K562 (cell line): ENCODE measurements around the gene DRAXIN. TPM values are rescaled to one million over a fixed set of nuclear protein-coding genes. Genes with fewer than 3 reads are reported as not detected.
A peak's percentile ranks its signal among the peaks of the same experiment; 100 is the strongest.

Experiments used
- ATAC-seq: fragments of 200-7000 bp; cut with Tn5 transposase; 3 replicates; pipeline ENCODE4 v1.9.1; 2020; ENCODE audit warnings: moderate library complexity
- BruUV-seq: library from RNA; stranded (reverse); fragments of 400-500 nt; replicated peaks from 2 replicates; lab custom pipeline; 2021; lab: Mats Ljungman, UMichigan
- CTCF ChIA-PET: fragments of 300-600 bp; formaldehyde crosslinking; extraction: SDS; loops from one replicate; lab custom pipeline; 2021; ENCODE audit warnings: low intra/inter-chr PET ratio; lab: Yijun Ruan, JAX
- POLR2A ChIA-PET: fragments of 300-600, 350-650 bp; sonication (Branson Sonifier 250); formaldehyde crosslinking; extraction: SDS; loops from one replicate; lab custom pipeline; 2021; ENCODE audit warnings: antibody characterized with exemption, inconsistent platforms; lab: Yijun Ruan, JAX
- DNase-seq, 4 experiments: peaks; one replicate each; pipeline versions ENCODE4 v3.0.0 to v3.0.0-alpha.2; 2011 to 2018; ENCODE audit warnings: low spot score in 3 of 4, mixed read lengths in 3 of 4; ENCODE audit errors: extremely low read depth in 1 of 4
- FAIRE-seq: peaks from 2 replicates; lab custom pipeline; 2011; peaks lifted over from hg19 to GRCh38; lab: Jason Lieb, UNC
- H2AFZ ChIP-seq: 2 replicates; pipeline ENCODE4 v1.6.0; 2011; ENCODE audit warnings: low read depth, low read length, control low read depth, inconsistent platforms
- H3K27ac ChIP-seq: fragments of 200-600 bp; 3 replicates; pipeline ENCODE4 v1.8.0; 2011; ENCODE audit warnings: low read depth, mild to moderate bottlenecking, control low read depth, inconsistent platforms, low read length, moderate library complexity, mixed read lengths; ENCODE audit errors: extremely low read depth
- H3K27me3 ChIP-seq, 2 experiments: fragments of 300-600 bp in 1 of 2; 2 replicates in 1 of 2; 3 replicates in 1 of 2; pipeline versions ENCODE4 v1.6.0 to v1.8.0; 2011; ENCODE audit warnings: inconsistent platforms in 2 of 2, low read length in 2 of 2, mild to moderate bottlenecking in 1 of 2, mixed read lengths in 1 of 2, moderate library complexity in 1 of 2; ENCODE audit not compliant: control insufficient read depth in 2 of 2, insufficient read depth in 2 of 2
- H3K36me3 ChIP-seq: fragments of 300-600 bp; 3 replicates; pipeline ENCODE4 v1.8.0; 2011; ENCODE audit warnings: mild to moderate bottlenecking, low read length, inconsistent platforms; ENCODE audit not compliant: control insufficient read depth, insufficient read depth
- H3K4me1 ChIP-seq, 2 experiments: fragments of 200-600 bp in 1 of 2; replicated peaks in 1 of 2; 2 replicates in 1 of 2; 3 replicates in 1 of 2; pipeline versions ENCODE4 v1.5.1 to v1.8.0; 2011; ENCODE audit warnings: inconsistent platforms in 2 of 2, low read length in 2 of 2, mild to moderate bottlenecking in 1 of 2, mixed read lengths in 1 of 2, moderate library complexity in 1 of 2; ENCODE audit not compliant: control insufficient read depth in 2 of 2, insufficient read depth in 2 of 2
- H3K4me2 ChIP-seq: 2 replicates; pipeline ENCODE4 v1.6.1; 2011; ENCODE audit warnings: low read length, control low read depth, inconsistent platforms, mixed read lengths; ENCODE audit not compliant: insufficient read depth
- H3K4me3 ChIP-seq: fragments of 200-600 bp; sonication (generic), shearing (Covaris generic); 2 replicates; pipeline ENCODE4 v1.5.1; 2016; ENCODE audit warnings: control low read depth, inconsistent platforms
- H3K79me2 ChIP-seq: fragments of 200-600 bp; 3 replicates; pipeline ENCODE4 v1.8.0; 2011; ENCODE audit warnings: low read length, inconsistent platforms; ENCODE audit not compliant: control insufficient read depth, insufficient read depth
- H3K9ac ChIP-seq, 2 experiments: 2 replicates each; pipeline versions ENCODE4 v1.6.0 to v1.6.1; 2011; ENCODE audit warnings: low read depth in 2 of 2, low read length in 2 of 2, control low read depth in 1 of 2, inconsistent platforms in 1 of 2, mild to moderate bottlenecking in 1 of 2, mixed read lengths in 1 of 2; ENCODE audit not compliant: insufficient read depth in 1 of 2
- H3K9me1 ChIP-seq: one replicate; pipeline ENCODE4 v1.6.0; 2011; ENCODE audit warnings: inconsistent platforms, mild to moderate bottlenecking, low read length, moderate library complexity; ENCODE audit not compliant: control insufficient read depth, insufficient read depth
- H3K9me3 ChIP-seq: replicated peaks from 2 replicates; pipeline ENCODE4 v1.5.1; 2011; ENCODE audit warnings: low read depth, low read length, inconsistent platforms; ENCODE audit not compliant: control insufficient read depth, insufficient read depth
- H4K20me1 ChIP-seq: replicated peaks from 2 replicates; pipeline ENCODE4 v1.6.1; 2011; ENCODE audit warnings: low read length, inconsistent platforms, mixed read lengths; ENCODE audit not compliant: control insufficient read depth, insufficient read depth
- CREM ChIP-seq: IDR thresholded peaks from 2 replicates; pipeline ENCODE4 v1.6.1; 2014; ENCODE audit warnings: antibody characterized with exemption, low read depth
- MAFG ChIP-seq: fragments of 450-650 bp; conservative IDR thresholded peaks from 2 replicates; pipeline ENCODE4 v1.6.1; 2016; ENCODE audit warnings: missing genetic modification characterization, missing compliant biosample characterization
- MYNN ChIP-seq, 2 experiments: sonication (generic); formaldehyde crosslinking in 1 of 2; IDR thresholded peaks; 2 replicates each; pipeline versions ENCODE4 v1.5.0 to v1.6.1; 2016 to 2020; ENCODE audit warnings: antibody characterized with exemption in 1 of 2, missing genetic modification reagents in 1 of 2
- POLR2B ChIP-seq: fragments of 450-650 bp; IDR thresholded peaks from 2 replicates; pipeline ENCODE4 v1.6.1; 2018; ENCODE audit warnings: low read depth; ENCODE audit not compliant: partially characterized antibody
- POLR3A ChIP-seq: IDR thresholded peaks from 2 replicates; pipeline ENCODE4 v1.6.1; 2011; ENCODE audit warnings: borderline replicate concordance, mild to moderate bottlenecking, moderate library complexity; ENCODE audit not compliant: insufficient read length, insufficient read depth; ENCODE audit errors: extremely low read depth
- RBM22 ChIP-seq: fragments of 200-400 bp; formaldehyde crosslinking; IDR thresholded peaks from 2 replicates; pipeline ENCODE4 v1.6.1; 2018; ENCODE audit warnings: low read length, low read depth; ENCODE audit not compliant: poor library complexity, severe bottlenecking
- SRSF9 ChIP-seq: fragments of 200-400 bp; formaldehyde crosslinking; IDR thresholded peaks from 2 replicates; pipeline ENCODE4 v1.6.1; 2017; ENCODE audit warnings: low read depth, low read length, borderline replicate concordance
- ZNF589 ChIP-seq: fragments of 200-800 bp; sonication (Bioruptor generic); IDR thresholded peaks from 2 replicates; pipeline ENCODE4 v1.6.1; 2016; ENCODE audit warnings: low read depth, missing genetic modification characterization, missing compliant biosample characterization
- ZSCAN29 ChIP-seq: fragments of 450-650 bp; IDR thresholded peaks from 2 replicates; pipeline ENCODE4 v1.6.1; 2017
- WGBS: fragments of 100-300 bp; shearing (Covaris generic); methylation state at CpG from one replicate; pipeline ENCODE4 v1.1.6; 2016; ENCODE audit warnings: low coverage, mixed read lengths; ENCODE audit not compliant: insufficient coverage; ENCODE audit errors: missing lambda C conversion rate; 5-methylcytosine and 5-hydroxymethylcytosine counted together
- in situ Hi-C: fragments of 300-500 bp; cut with MboI; formaldehyde crosslinking; loops from 4 replicates; pipeline ENCODE4 v1.15.0; 2018; ENCODE audit warnings: inconsistent platforms, mixed read lengths
- intact Hi-C: fragments of 100-400 bp; cut with micrococcal nuclease; formaldehyde crosslinking; loops from 2 replicates; pipeline ENCODE4 v1.14.2; 2022
- polyA plus RNA-seq, 8 experiments: library from polyadenylated mRNA; depleted of rRNA in 4 of 8; stranded (reverse) in 5 of 8; unstranded in 3 of 8; fragments of >200 nt; fragmentation: Nextera tagmentation in 2 of 8; fragmentation: Illumina TruSeq in 1 of 8; extraction: Ambion mirVana in 2 of 8; extraction: Trizol in 1 of 8; gene quantifications; 2 replicates each; pipeline versions ENCODE4 v1.2.1 to v1.2.3, GENCODE V29; 2011 to 2014; ENCODE audit warnings: inconsistent platforms in 1 of 8, missing spikeins in 1 of 8
- total RNA-seq, 7 experiments: library from RNA; depleted of rRNA in 6 of 7; stranded (reverse); fragments of >200 nt in 6 of 7; fragmentation: Illumina TruSeq in 2 of 7; extraction: Trizol in 2 of 7; gene quantifications; 2 replicates each; pipeline versions ENCODE4 v1.2.1 to v1.2.3, GENCODE V29; 2011 to 2021; ENCODE audit warnings: low replicate concordance in 1 of 7
- TF ChIP-seq, protein P1 (sequence below): fragments of 450-650 bp; IDR thresholded peaks from 2 replicates; pipeline ENCODE4 v1.6.1; 2017; ENCODE audit warnings: antibody characterized with exemption, mild to moderate bottlenecking
- TF ChIP-seq, protein P2 (sequence below): conservative IDR thresholded peaks from 2 replicates; pipeline ENCODE4 v1.6.1; 2011; ENCODE audit warnings: low read depth, mild to moderate bottlenecking, low read length; ENCODE audit not compliant: control insufficient read depth
- TF ChIP-seq, protein P3 (sequence below): fragments of 250-450 bp; sonication (Bioruptor Pico); IDR thresholded peaks from 2 replicates; pipeline ENCODE4 v1.5.0; 2022; ENCODE audit warnings: mild to moderate bottlenecking

Gene DRAXIN
- total and polyA plus RNA-seq, 9 of the 15 experiments (the other 6 are each of a cell fraction or from before 2014, with no cell fraction given): 0.01 to 0.04 (median 0.01) TPM; not detected in 6

DNA sequence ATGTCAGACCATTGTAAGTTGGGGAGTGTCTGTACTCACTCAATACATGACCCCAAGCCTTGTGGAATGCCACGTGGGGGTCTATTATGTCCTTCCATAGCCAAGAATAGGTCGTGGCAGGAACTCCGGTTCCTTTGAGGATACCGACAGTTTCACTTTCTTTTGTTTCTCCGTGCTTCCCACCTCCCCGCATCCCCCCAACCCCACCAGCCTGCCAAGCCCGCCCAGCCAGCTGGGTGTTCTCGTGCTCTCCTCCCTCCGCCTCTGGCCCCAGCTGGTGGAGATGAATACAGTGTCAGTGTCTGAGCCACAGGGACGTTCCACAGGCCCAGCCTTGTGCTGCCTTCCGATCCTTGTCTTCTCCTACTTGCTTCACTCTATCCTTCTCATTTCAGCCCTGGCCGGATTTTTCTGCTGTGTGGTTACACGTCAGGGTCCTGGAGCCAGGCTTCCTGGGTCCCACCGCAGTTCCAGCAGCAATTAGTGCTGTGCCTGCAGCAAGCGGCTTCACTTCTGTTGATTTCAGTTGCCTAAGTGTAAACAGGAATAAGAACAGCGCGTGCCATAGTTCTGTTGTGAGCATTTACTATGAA is 40.3 kb downstream of the DRAXIN start:
- H3K4me3 ChIP-seq: peak overlapping the region; percentile 4; the same call in 1 of the 2 replicates
- peak; percentile 41 for ATAC-seq
- H4K20me1 ChIP-seq: no peaks in the 10 kb centered on the region
- peaks cover 8% of the 10 kb centered on the region for H3K79me2 ChIP-seq
- ChIA-PET CTCF (interaction anchor here (0.6 to 0.7 kb wide), 2 partner anchors 82 to 176 kb away, joined by 3 to 4 read pairs; no protein-coding TSS in a partner anchor), POLR2A (interaction anchor here (0.6 to 1.2 kb wide), 4 partner anchors 11 to 78 kb away, joined by 3 to 4 read pairs (median 3); no protein-coding TSS in a partner anchor)
- peak overlapping the region; percentile 56 to 86 for H3K9ac ChIP-seq
- H3K4me1 ChIP-seq: peaks cover 27 to 38% of the 10 kb centered on the region in 2 experiments
- peak; percentile 60 for FAIRE-seq
- peak overlapping the region; percentile 65 for H3K27ac ChIP-seq
- H3K9me1 ChIP-seq: peaks cover 5% of the 10 kb centered on the region
- peak overlapping the region; percentile 79 for H3K4me2 ChIP-seq
- peak; percentile 57 to 74 (median 60) for DNase-seq
- intact Hi-C loops: no loop called here
- no peaks in the 10 kb centered on the region for H3K9me3 ChIP-seq
- peak overlapping the region; percentile 90 for H2AFZ ChIP-seq
- H3K27me3 ChIP-seq: no peaks in the 10 kb centered on the region
- in situ Hi-C loops: no loop called here
- WGBS: 50% methylated on average over 14 of the region's 17 CpGs
- H3K36me3 ChIP-seq: no peaks in the 10 kb centered on the region
- no TSS peak for BruUV-seq
- TF ChIP-seq MYNN (IDR thresholded peaks at IDR 0.05) (peak; percentile 14; the same call in 1 of the 2 replicates), MYNN (CRISPR knock-in tag; IDR thresholded peaks at IDR 0.05) (no peak), ZNF589 (CRISPR knock-in tag) (0 out of 2 replicates have a peak, but pooled peaks have one; percentile 10), MAFG (no peak), POLR3A (no peak), ZSCAN29 (no peak), RBM22 (no peak), POLR2B (no peak), SRSF9 (no peak), CREM (0 out of 2 replicates have a peak, but pooled peaks have one; percentile 18)
- TF ChIP-seq, protein P1, sequence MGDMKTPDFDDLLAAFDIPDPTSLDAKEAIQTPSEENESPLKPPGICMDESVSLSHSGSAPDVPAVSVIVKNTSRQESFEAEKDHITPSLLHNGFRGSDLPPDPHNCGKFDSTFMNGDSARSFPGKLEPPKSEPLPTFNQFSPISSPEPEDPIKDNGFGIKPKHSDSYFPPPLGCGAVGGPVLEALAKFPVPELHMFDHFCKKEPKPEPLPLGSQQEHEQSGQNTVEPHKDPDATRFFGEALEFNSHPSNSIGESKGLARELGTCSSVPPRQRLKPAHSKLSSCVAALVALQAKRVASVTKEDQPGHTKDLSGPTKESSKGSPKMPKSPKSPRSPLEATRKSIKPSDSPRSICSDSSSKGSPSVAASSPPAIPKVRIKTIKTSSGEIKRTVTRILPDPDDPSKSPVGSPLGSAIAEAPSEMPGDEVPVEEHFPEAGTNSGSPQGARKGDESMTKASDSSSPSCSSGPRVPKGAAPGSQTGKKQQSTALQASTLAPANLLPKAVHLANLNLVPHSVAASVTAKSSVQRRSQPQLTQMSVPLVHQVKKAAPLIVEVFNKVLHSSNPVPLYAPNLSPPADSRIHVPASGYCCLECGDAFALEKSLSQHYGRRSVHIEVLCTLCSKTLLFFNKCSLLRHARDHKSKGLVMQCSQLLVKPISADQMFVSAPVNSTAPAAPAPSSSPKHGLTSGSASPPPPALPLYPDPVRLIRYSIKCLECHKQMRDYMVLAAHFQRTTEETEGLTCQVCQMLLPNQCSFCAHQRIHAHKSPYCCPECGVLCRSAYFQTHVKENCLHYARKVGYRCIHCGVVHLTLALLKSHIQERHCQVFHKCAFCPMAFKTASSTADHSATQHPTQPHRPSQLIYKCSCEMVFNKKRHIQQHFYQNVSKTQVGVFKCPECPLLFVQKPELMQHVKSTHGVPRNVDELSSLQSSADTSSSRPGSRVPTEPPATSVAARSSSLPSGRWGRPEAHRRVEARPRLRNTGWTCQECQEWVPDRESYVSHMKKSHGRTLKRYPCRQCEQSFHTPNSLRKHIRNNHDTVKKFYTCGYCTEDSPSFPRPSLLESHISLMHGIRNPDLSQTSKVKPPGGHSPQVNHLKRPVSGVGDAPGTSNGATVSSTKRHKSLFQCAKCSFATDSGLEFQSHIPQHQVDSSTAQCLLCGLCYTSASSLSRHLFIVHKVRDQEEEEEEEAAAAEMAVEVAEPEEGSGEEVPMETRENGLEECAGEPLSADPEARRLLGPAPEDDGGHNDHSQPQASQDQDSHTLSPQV: 0 out of 2 replicates have a peak, but pooled peaks have one; percentile 28
- TF ChIP-seq, protein P2, sequence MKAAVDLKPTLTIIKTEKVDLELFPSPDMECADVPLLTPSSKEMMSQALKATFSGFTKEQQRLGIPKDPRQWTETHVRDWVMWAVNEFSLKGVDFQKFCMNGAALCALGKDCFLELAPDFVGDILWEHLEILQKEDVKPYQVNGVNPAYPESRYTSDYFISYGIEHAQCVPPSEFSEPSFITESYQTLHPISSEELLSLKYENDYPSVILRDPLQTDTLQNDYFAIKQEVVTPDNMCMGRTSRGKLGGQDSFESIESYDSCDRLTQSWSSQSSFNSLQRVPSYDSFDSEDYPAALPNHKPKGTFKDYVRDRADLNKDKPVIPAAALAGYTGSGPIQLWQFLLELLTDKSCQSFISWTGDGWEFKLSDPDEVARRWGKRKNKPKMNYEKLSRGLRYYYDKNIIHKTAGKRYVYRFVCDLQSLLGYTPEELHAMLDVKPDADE: 0 out of 2 replicates have a peak, but pooled peaks have one; percentile 39
- TF ChIP-seq, protein P3, sequence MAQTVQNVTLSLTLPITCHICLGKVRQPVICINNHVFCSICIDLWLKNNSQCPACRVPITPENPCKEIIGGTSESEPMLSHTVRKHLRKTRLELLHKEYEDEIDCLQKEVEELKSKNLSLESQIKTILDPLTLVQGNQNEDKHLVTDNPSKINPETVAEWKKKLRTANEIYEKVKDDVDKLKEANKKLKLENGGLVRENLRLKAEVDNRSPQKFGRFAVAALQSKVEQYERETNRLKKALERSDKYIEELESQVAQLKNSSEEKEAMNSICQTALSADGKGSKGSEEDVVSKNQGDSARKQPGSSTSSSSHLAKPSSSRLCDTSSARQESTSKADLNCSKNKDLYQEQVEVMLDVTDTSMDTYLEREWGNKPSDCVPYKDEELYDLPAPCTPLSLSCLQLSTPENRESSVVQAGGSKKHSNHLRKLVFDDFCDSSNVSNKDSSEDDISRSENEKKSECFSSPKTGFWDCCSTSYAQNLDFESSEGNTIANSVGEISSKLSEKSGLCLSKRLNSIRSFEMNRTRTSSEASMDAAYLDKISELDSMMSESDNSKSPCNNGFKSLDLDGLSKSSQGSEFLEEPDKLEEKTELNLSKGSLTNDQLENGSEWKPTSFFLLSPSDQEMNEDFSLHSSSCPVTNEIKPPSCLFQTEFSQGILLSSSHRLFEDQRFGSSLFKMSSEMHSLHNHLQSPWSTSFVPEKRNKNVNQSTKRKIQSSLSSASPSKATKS (CRISPR knock-in tag): no peak
